MCF 10A (cell line): ENCODE results near the gene BMAL2. TPM values are rescaled to one million over a fixed set of nuclear protein-coding genes. Genes with fewer than 3 reads are reported as not detected.

Experiments
- BruUV-seq: library from RNA; stranded (reverse); fragments of 400-500 nt; replicated peaks from 2 replicates; lab custom pipeline; 2021; lab: Mats Ljungman, UMichigan
- CTCF ChIA-PET: fragments of 300-600 bp; sonication (Branson Sonifier 250); formaldehyde crosslinking; extraction: SDS; loops from one replicate; lab custom pipeline; 2021; ENCODE audit warnings: antibody characterized with exemption, inconsistent platforms; lab: Yijun Ruan, JAX
- POLR2A ChIA-PET: fragments of 300-600, 350-650 bp; sonication (Branson Sonifier 250); formaldehyde crosslinking; extraction: SDS; loops from one replicate; lab custom pipeline; 2020; ENCODE audit warnings: antibody characterized with exemption, inconsistent platforms; lab: Yijun Ruan, JAX
- DNase-seq: peaks from one replicate; pipeline ENCODE4 v3.0.0-alpha.2; 2018; ENCODE audit not compliant: unreplicated experiment
- H3K27ac Mint-ChIP-seq: one replicate; pipeline ENCODE4 v1.8.0; 2022; ENCODE audit warnings: mild to moderate bottlenecking, low read depth, mixed read lengths; ENCODE audit not compliant: unreplicated experiment
- H3K27me3 Mint-ChIP-seq: one replicate; pipeline ENCODE4 v1.8.0; 2022; ENCODE audit warnings: mixed read lengths; ENCODE audit not compliant: insufficient read depth, unreplicated experiment
- H3K36me3 Mint-ChIP-seq: one replicate; pipeline ENCODE4 v1.8.0; 2022; ENCODE audit warnings: mild to moderate bottlenecking, moderate library complexity, mixed read lengths; ENCODE audit not compliant: insufficient read depth, unreplicated experiment
- H3K4me1 Mint-ChIP-seq: one replicate; pipeline ENCODE4 v1.8.0; 2022; ENCODE audit warnings: mixed read lengths; ENCODE audit not compliant: insufficient read depth, unreplicated experiment
- H3K4me3 Mint-ChIP-seq: one replicate; pipeline ENCODE4 v1.8.0; 2022; ENCODE audit warnings: mild to moderate bottlenecking, moderate library complexity, mixed read lengths; ENCODE audit not compliant: unreplicated experiment
- H3K9me3 Mint-ChIP-seq: one replicate; pipeline ENCODE4 v1.8.0; 2022; ENCODE audit warnings: mixed read lengths; ENCODE audit not compliant: unreplicated experiment
- intact Hi-C: fragments of 100-400 bp; cut with micrococcal nuclease; formaldehyde crosslinking; loops from 2 replicates; pipeline ENCODE4 v1.14.1; 2022
- total RNA-seq: library from RNA; stranded (reverse); gene quantifications from 2 replicates; pipeline ENCODE4 v1.2.3, GENCODE V29; 2022
- TF ChIP-seq, protein P1 (sequence below): fragments of 200-600 bp; IDR thresholded peaks from one replicate; pipeline ENCODE4 v1.8.0; 2022; ENCODE audit warnings: antibody characterized with exemption, mild to moderate bottlenecking; ENCODE audit not compliant: unreplicated experiment

Gene BMAL2
- total RNA-seq, 1 experiment from 2014 or later = 18.0 TPM

DNA sequence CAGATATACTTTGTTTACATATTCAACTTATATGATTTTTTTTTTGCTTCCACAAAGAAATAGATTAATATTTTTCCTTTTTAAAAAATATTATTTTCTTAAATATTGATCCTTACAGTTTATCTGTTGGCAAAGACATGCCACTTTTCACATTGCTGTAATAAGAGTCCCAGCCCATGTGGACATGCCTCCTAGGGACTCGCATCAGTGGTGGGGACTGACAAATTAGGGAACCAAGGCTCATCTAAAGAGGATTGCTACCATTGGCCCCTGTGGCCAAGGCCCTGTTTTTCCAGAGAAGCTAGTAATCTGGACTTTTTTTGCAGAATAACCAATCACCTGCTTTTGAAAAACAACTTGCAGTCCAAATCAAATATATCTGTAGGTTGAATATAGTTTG, 27.8 kb upstream of the BMAL2 start:
- H3K9me3 Mint-ChIP-seq = no peaks in the 10 kb centered on the region
- no peak for DNase-seq
- no peaks in the 10 kb centered on the region for H3K27me3 Mint-ChIP-seq
- no peak overlapping the region for H3K27ac Mint-ChIP-seq
- ChIA-PET CTCF (interaction anchor here (0.7 to 4.3 kb wide), 16 partner anchors 8 to 452 kb away, joined by 3 to 28 read pairs (median 4); no protein-coding TSS in a partner anchor), POLR2A (interaction anchor here (0.7 to 3.7 kb wide), 9 partner anchors 27 to 825 kb away, joined by 3 to 14 read pairs (median 3); partner anchors contain the start of genes MED21 and TM7SF3)
- TF ChIP-seq, protein P1, sequence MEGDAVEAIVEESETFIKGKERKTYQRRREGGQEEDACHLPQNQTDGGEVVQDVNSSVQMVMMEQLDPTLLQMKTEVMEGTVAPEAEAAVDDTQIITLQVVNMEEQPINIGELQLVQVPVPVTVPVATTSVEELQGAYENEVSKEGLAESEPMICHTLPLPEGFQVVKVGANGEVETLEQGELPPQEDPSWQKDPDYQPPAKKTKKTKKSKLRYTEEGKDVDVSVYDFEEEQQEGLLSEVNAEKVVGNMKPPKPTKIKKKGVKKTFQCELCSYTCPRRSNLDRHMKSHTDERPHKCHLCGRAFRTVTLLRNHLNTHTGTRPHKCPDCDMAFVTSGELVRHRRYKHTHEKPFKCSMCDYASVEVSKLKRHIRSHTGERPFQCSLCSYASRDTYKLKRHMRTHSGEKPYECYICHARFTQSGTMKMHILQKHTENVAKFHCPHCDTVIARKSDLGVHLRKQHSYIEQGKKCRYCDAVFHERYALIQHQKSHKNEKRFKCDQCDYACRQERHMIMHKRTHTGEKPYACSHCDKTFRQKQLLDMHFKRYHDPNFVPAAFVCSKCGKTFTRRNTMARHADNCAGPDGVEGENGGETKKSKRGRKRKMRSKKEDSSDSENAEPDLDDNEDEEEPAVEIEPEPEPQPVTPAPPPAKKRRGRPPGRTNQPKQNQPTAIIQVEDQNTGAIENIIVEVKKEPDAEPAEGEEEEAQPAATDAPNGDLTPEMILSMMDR = no peak
- no peaks in the 10 kb centered on the region for H3K36me3 Mint-ChIP-seq
- peaks cover 10% of the 10 kb centered on the region for H3K4me1 Mint-ChIP-seq
- intact Hi-C loops = loop anchor here (5.0 kb wide), 3 partner anchors 63 to 368 kb away; partner anchors contain the start of genes FGFR1OP2, INTS13 and STK38L
- no TSS peak for BruUV-seq
- H3K4me3 Mint-ChIP-seq = no peak overlapping the region

DNA sequence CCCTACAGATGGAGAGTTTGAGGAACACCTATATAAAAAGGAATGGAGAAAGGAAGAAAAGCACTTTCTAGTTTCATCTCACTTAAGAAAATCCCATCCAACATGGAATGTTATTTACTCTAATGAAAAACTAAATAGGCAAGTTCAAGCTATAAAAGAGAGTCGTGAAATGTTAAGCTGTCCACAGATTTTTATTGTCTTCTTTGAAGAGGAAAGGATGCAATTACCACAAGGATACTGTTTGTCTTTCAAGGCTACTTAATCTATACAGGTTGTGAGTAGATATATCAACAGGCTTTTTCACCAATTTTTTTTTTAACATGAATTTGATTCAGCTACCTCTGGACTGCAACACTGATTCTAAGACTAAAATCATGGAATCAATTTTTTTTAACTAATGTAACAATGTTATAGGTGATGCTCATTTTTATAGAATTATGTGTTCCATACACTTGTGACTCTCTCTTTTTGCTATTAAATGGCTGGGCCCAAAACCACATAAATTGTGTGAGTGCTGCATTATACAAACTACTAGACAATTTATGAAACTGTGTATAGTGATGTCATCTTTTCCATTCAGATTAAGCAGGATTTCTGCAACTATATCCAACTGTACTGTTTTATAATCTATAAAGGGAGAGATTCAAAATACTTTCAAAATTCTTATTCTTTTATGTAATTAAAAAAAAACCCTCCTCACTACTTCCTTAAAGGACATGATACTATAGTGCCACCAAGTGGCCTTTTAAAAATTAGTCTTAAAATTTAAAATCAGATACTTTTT, 26.8 kb upstream of the BMAL2 start:
- Mint-ChIP-seq H3K4me3 (no peak overlapping the region), H3K27ac (no peak overlapping the region), H3K36me3 (no peaks in the 10 kb centered on the region), H3K4me1 (peaks cover 10% of the 10 kb centered on the region), H3K9me3 (no peaks in the 10 kb centered on the region), H3K27me3 (no peaks in the 10 kb centered on the region)
- peak; percentile 44 for DNase-seq
- POLR2A ChIA-PET = interaction anchor here (0.6 to 3.7 kb wide), 17 partner anchors 13 to 328 kb away, joined by 3 to 14 read pairs (median 3); partner anchors contain the start of genes MED21, STK38L and TM7SF3
- intact Hi-C loops = loop anchor here (1.0 to 5.0 kb wide), 5 partner anchors 64 to 369 kb away; partner anchors contain the start of genes FGFR1OP2, INTS13 and STK38L
- CTCF ChIA-PET = interaction anchor here (0.6 to 4.3 kb wide), 41 partner anchors 9 to 863 kb away, joined by 3 to 28 read pairs (median 4); partner anchors contain the start of gene STK38L
- TF ChIP-seq, protein P1 = peak; percentile 50
- no TSS peak for BruUV-seq

DNA sequence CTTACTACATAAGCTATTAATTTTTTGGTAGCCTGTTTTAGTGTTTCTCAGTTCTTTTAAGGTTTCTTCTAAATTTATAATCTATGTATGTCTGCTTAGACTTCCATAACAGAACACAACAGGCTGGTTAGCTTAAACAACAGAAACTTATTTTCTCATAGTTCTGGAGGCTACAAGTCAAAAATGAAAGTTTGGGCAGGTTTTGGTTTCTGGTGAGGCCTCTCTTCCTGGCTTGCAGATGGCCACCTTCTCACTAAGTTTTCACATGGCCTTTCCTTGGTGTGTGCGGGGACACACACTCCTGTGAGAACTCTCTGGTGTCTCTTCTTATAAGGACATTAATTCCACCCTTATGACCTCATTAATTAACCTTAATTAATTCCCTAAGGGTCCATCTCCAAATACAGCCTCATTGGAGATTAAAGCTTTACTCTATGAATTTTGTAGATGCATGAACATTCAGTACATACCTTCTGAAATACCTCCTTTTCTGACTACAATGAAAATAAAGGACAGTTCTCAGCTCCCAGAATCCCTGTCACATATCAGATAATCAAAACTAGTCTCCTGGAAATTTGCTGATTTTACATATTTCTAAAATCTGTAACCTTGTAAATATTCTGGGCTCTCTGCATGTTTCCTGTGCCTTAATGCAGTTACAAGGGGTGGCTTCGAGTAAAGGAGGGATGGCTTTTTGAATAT, 23.2 kb upstream of the BMAL2 start:
- no TSS peak for BruUV-seq
- intact Hi-C loops = loop anchor here (5.0 kb wide), 3 partner anchors 67 to 372 kb away; partner anchors contain the start of genes FGFR1OP2, INTS13 and STK38L
- TF ChIP-seq, protein P1 = no peak
- Mint-ChIP-seq H3K4me1 (no peaks in the 10 kb centered on the region), H3K36me3 (peaks cover 20% of the 10 kb centered on the region), H3K4me3 (no peak overlapping the region), H3K9me3 (no peaks in the 10 kb centered on the region), H3K27me3 (no peaks in the 10 kb centered on the region), H3K27ac (no peak overlapping the region)
- POLR2A ChIA-PET = interaction anchor here (0.6 to 1.0 kb wide), 2 partner anchors 14 to 18 kb away, joined by 3 read pairs; no protein-coding TSS in a partner anchor
- no peak for DNase-seq
- CTCF ChIA-PET = interaction anchor here (0.7 to 1.5 kb wide), 2 partner anchors 70 to 75 kb away, joined by 4 read pairs; no protein-coding TSS in a partner anchor
